ENCODE measurements around the gene MAP2K1. TPM values are rescaled to one million over a fixed set of nuclear protein-coding genes. Genes with fewer than 3 reads are reported as not detected.
"Not testable (repeated sequence)": the region's sequence is repeated elsewhere in the genome, so short reads cannot be mapped to it uniquely, and the experiment has no call there.

MAP2K1 gene
- total RNA-seq: 37.9 and 42.0 TPM in 2 replicates

- no peaks in the 10 kb centered on the region for H3K9me3 Mint-ChIP-seq
- TF ChIP-seq CTCF (IDR thresholded peaks at IDR 0.05): peak; percentile 23
- H3K27me3 Mint-ChIP-seq: no peaks in the 10 kb centered on the region
- POLR2A ChIA-PET: interaction anchor here (0.5 to 4.5 kb wide), 12 partner anchors 17 to 1200 kb away, joined by 3 to 48 read pairs (median 4); partner anchors contain the start of genes INTS14, RPL4, SNAPC5 and TIPIN
- CTCF ChIA-PET: interaction anchor here (0.6 to 5.1 kb wide), 10 partner anchors 15 to 723 kb away, joined by 3 to 67 read pairs (median 4); partner anchors contain the start of genes LCTL and SNAPC5
- DNase-seq (peak; percentile 97), ATAC-seq (ENCODE audit: low read depth) (peak; percentile 86)
- peak within 1 kb of the TSS; percentile 95 for H3K4me3 Mint-ChIP-seq
- peak within 1 kb of the TSS; percentile 97 for H3K27ac Mint-ChIP-seq
- H3K4me1 Mint-ChIP-seq: peaks cover 46% of the 10 kb centered on the region
- intact Hi-C loops (cut with micrococcal nuclease): loop anchor here (1.0 to 2.0 kb wide), 6 partner anchors 15 to 119 kb away; partner anchors contain the start of genes SNAPC5, TIPIN and ZWILCH
- H3K36me3 Mint-ChIP-seq (ENCODE audit: low read depth): peaks cover 2% of the 10 kb centered on the region
These were observed at the start of gene MAP2K1 for GRCh38 chr15:66386204-66387123. MAP2K1 (plus strand) TSS chr15:66386912; CDS start chr15:66387348, 436 bp downstream.

- ATAC-seq (ENCODE audit: low read depth); H3K27me3 Mint-ChIP-seq; intact Hi-C loops (cut with micrococcal nuclease); CTCF ChIA-PET; H3K4me1 Mint-ChIP-seq; DNase-seq; H3K9me3 Mint-ChIP-seq; H3K4me3 Mint-ChIP-seq; H3K27ac Mint-ChIP-seq; POLR2A ChIA-PET: not testable (repeated sequence)
- H3K36me3 Mint-ChIP-seq (ENCODE audit: low read depth): peaks cover 42% of the 10 kb centered on the region
These were observed 38.2 kb upstream of the MAP2K1 start for GRCh38 chr15:66348530-66348929.

GRCh38 chr15:66356077-66356358 is 30.7 kb upstream of the MAP2K1 start:
- TF ChIP-seq CTCF (IDR thresholded peaks at IDR 0.05): no peak
- intact Hi-C loops (cut with micrococcal nuclease): loop anchor here (1.0 kb wide), 6 partner anchors 13 to 148 kb away; partner anchors contain the start of genes MAP2K1, RPL4 and SNAPC5
- H3K9me3 Mint-ChIP-seq: no peaks in the 10 kb centered on the region
- no peaks in the 10 kb centered on the region for H3K27me3 Mint-ChIP-seq
- H3K27ac Mint-ChIP-seq: peak overlapping the region; percentile 95
- ChIA-PET CTCF (no interaction called here), POLR2A (interaction anchor here (0.9 to 4.5 kb wide), 6 partner anchors 31 to 148 kb away, joined by 3 to 24 read pairs (median 6); partner anchors contain the start of genes DIS3L, MAP2K1, RPL4 and SNAPC5)
- peaks cover 24% of the 10 kb centered on the region for H3K4me1 Mint-ChIP-seq
- DNase-seq (no peak), ATAC-seq (ENCODE audit: low read depth) (no peak)
- peak overlapping the region; percentile 98 for H3K4me3 Mint-ChIP-seq
- H3K36me3 Mint-ChIP-seq (ENCODE audit: low read depth): peaks cover 18% of the 10 kb centered on the region

- ChIA-PET POLR2A (interaction anchor here (0.6 to 4.5 kb wide), 10 partner anchors 25 to 148 kb away, joined by 3 to 24 read pairs (median 6); partner anchors contain the start of genes DIS3L, MAP2K1, RPL4 and SNAPC5), CTCF (no interaction called here)
- DNase-seq (peak; percentile 92), ATAC-seq (ENCODE audit: low read depth) (peak; percentile 94)
- peak within 1 kb of the TSS; percentile 95 for H3K27ac Mint-ChIP-seq
- H3K4me1 Mint-ChIP-seq: peaks cover 24% of the 10 kb centered on the region
- no peaks in the 10 kb centered on the region for H3K27me3 Mint-ChIP-seq
- no peak for TF ChIP-seq CTCF (IDR thresholded peaks at IDR 0.05)
- H3K4me3 Mint-ChIP-seq: peak within 1 kb of the TSS; percentile 98
- H3K36me3 Mint-ChIP-seq (ENCODE audit: low read depth): peaks cover 15% of the 10 kb centered on the region
- no peaks in the 10 kb centered on the region for H3K9me3 Mint-ChIP-seq
- intact Hi-C loops (cut with micrococcal nuclease): loop anchor here (1.0 kb wide), 6 partner anchors 13 to 148 kb away; partner anchors contain the start of genes MAP2K1, RPL4 and SNAPC5
These were observed 30.1 kb upstream of the MAP2K1 start, which contains the start of gene TIPIN for GRCh38 chr15:66356359-66357236. TIPIN (minus strand) TSS chr15:66356685; CDS start chr15:66352947, 3,738 bp downstream.

- intact Hi-C loops (cut with micrococcal nuclease): no loop called here
- ChIA-PET CTCF (no interaction called here), POLR2A (no interaction called here)
- Mint-ChIP-seq H3K27ac (peak overlapping the region; percentile 73), H3K36me3 (ENCODE audit: low read depth) (peaks cover 6% of the 10 kb centered on the region), H3K4me3 (peak overlapping the region; percentile 28), H3K27me3 (no peaks in the 10 kb centered on the region), H3K4me1 (peaks cover 24% of the 10 kb centered on the region), H3K9me3 (no peaks in the 10 kb centered on the region)
- DNase-seq (no peak), ATAC-seq (ENCODE audit: low read depth) (no peak)
- TF ChIP-seq CTCF (IDR thresholded peaks at IDR 0.05): no peak
These were observed 27.0 kb upstream of the MAP2K1 start for GRCh38 chr15:66359740-66360139.

- H3K9me3 Mint-ChIP-seq; ATAC-seq (ENCODE audit: low read depth); DNase-seq; intact Hi-C loops (cut with micrococcal nuclease); H3K36me3 Mint-ChIP-seq (ENCODE audit: low read depth); CTCF ChIA-PET; H3K27me3 Mint-ChIP-seq; H3K4me3 Mint-ChIP-seq; H3K27ac Mint-ChIP-seq; POLR2A ChIA-PET: not testable (repeated sequence)
- peaks cover 11% of the 10 kb centered on the region for H3K4me1 Mint-ChIP-seq
These were observed 24.8 kb upstream of the MAP2K1 start for GRCh38 chr15:66361745-66362460.

All from activated B cell treated with CpG ODN at 0.5 μM for 24 hours (primary cell).